Skeletal muscle tissue (tissue), 4 donors: ENCODE results near the gene MOB2. TPM values are rescaled to one million over a fixed set of nuclear protein-coding genes. Genes with fewer than 3 reads are reported as not detected.

ENCODE experiments used
- H3K27ac ChIP-seq: one replicate; pipeline ENCODE4 v1.7.0; 2013; ENCODE audit warnings: mild to moderate bottlenecking, low read depth, low read length, inconsistent platforms
- H3K27me3 ChIP-seq, 3 donors: one replicate each; pipeline ENCODE4 v1.7.0; 2013; ENCODE audit warnings: low read length in 3 of 3; ENCODE audit not compliant: control insufficient read depth in 3 of 3, insufficient read depth in 3 of 3
- H3K36me3 ChIP-seq, 3 donors: one replicate each; pipeline ENCODE4 v1.7.0; 2013; ENCODE audit warnings: low read length in 3 of 3; ENCODE audit not compliant: control insufficient read depth in 3 of 3, insufficient read depth in 3 of 3
- H3K4me1 ChIP-seq, 3 donors: one replicate each; pipeline ENCODE4 v1.7.0; 2013; ENCODE audit warnings: low read length in 3 of 3, mild to moderate bottlenecking in 3 of 3; ENCODE audit not compliant: control insufficient read depth in 3 of 3, insufficient read depth in 3 of 3
- H3K4me3 ChIP-seq, 3 donors: one replicate each; pipeline ENCODE4 v1.7.0; 2013; ENCODE audit warnings: low read length in 3 of 3
- H3K9ac ChIP-seq, 3 donors: one replicate each; pipeline ENCODE4 v1.7.0; 2013; ENCODE audit warnings: low read length in 3 of 3, mild to moderate bottlenecking in 3 of 3, moderate library complexity in 2 of 3, low read depth in 1 of 3
- H3K9me3 ChIP-seq, 3 donors: one replicate each; pipeline ENCODE4 v1.7.0; 2013; ENCODE audit warnings: low read length in 3 of 3; ENCODE audit not compliant: control insufficient read depth in 3 of 3
- total RNA-seq: library from RNA; depleted of rRNA; stranded (reverse); fragments of >200 nt; gene quantifications from one replicate; pipeline ENCODE4 v1.2.3, GENCODE V29; 2014
- donor health status: Osteomylitis.

MOB2 gene
- total RNA-seq, 1 donor from 2014 or later = 18.3 TPM

DNA sequence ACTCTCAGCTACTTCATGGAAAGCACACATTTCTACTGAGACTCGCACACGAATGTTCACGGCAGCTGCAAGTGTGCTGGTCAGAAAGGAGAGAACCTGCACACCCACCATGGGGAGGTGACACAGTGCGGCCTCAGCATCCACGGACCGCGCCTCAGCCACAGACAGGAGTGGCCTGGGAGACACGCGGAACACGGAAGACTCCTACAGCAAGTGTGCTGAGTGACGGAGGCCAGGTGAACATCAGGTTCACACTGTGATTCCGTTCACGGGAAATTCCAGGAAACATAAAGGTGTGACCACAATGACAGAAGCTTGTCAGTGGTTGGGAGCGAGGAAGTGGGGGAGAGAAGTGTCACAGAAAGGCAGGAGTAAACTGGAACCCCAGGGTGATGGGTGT is 13.3 kb upstream of the MOB2 start:
- peaks cover 0 to 2% (median 0%) of the 10 kb centered on the region in 3 donors for H3K9me3 ChIP-seq
- peaks cover 4 to 10% (median 8%) of the 10 kb centered on the region in 3 donors for H3K36me3 ChIP-seq
- H3K4me3 ChIP-seq = no peak overlapping the region
- peaks cover 43 to 57% (median 51%) of the 10 kb centered on the region in 3 donors for H3K4me1 ChIP-seq
- no peaks in the 10 kb centered on the region for H3K27me3 ChIP-seq
- no peak overlapping the region for H3K27ac ChIP-seq
- H3K9ac ChIP-seq = no peak overlapping the region

DNA sequence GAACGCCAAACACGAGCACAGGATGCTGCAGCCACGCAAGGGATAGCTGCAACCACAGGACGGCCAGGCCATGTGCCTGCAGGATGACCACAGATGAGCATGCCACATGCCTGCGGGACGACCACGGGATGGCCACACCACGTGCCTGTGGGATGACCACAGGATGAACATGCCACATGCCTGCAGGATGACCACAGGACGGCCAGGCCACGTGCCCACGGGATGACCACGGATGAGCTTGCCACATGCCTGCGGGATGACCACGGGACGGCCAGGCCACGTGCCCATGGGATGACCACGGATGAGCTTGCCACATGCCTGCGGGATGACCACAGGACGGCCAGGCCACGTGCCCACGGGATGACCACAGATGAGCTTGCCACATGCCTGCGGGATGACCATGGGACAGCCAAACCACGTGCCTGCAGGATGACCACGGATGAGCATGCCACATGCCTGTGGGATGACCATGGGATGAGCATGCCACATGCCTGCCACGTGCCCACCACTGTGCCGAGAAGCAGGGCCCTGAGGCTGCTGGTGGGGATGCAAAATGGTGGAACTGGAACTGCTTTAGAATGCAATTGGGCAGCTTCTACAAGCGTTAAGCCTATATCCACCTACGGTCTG is 12.8 kb upstream of the MOB2 start:
- Histone ChIP-seq H3K27ac (no peak overlapping the region), H3K27me3 (no peaks in the 10 kb centered on the region), H3K9ac (no peak overlapping the region), H3K36me3 (peaks cover 4 to 10% (median 8%) of the 10 kb centered on the region in 3 donors), H3K9me3 (peaks cover 0 to 2% (median 0%) of the 10 kb centered on the region in 3 donors), H3K4me1 (peaks cover 39 to 52% (median 50%) of the 10 kb centered on the region in 3 donors), H3K4me3 (no peak overlapping the region)

DNA sequence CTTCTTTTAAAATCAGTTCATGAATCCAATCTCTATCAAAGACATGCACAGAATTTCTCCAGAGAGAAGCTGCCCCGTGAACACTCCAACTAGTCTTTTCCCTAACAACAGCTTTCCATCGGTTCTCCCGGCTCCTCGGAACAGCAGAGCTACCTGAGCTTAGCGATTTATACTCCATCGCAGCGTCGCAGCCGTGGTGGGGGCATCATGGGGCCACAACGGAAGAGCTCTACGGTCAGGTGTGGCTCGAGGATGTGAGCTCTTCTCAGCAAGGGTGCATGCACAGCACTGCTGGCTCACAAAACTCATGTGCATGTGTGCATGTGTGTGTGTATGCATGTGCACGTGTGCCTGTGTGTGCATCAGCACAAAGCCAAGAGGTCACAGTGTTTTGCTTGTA is 11.7 kb upstream of the MOB2 start:
- Histone ChIP-seq H3K27me3 (no peaks in the 10 kb centered on the region), H3K4me1 (peaks cover 28 to 41% (median 39%) of the 10 kb centered on the region in 3 donors), H3K36me3 (peaks cover 4 to 10% (median 8%) of the 10 kb centered on the region in 3 donors), H3K9ac (no peak overlapping the region), H3K27ac (no peak overlapping the region), H3K4me3 (no peak overlapping the region), H3K9me3 (peaks cover 0 to 2% (median 0%) of the 10 kb centered on the region in 3 donors)

DNA sequence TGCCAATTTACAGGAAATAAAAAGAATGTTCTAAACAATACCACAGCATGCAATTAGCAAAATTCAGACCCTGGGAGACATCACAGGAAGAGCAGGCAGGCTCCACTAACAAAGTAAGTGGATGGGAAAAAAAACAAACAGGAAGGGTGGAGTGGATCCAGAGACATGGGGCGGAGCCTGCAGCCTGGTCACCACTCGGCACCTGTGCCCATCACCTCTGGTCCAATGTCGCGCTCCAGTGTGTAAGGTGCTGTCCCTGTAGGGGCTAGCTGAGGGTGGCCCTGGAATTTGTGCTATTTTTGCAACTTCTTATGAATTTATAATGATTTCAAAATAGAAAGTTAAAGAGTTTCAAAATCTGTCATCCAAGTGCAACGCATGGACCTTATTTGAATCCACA is 11.0 kb upstream of the MOB2 start:
- Histone ChIP-seq H3K4me3 (no peak overlapping the region), H3K27me3 (no peaks in the 10 kb centered on the region), H3K9me3 (peaks cover 0 to 2% (median 0%) of the 10 kb centered on the region in 3 donors), H3K9ac (no peak overlapping the region), H3K4me1 (peaks cover 25 to 34% (median 32%) of the 10 kb centered on the region in 3 donors), H3K36me3 (peaks cover 4 to 10% (median 8%) of the 10 kb centered on the region in 3 donors), H3K27ac (no peak overlapping the region)

DNA sequence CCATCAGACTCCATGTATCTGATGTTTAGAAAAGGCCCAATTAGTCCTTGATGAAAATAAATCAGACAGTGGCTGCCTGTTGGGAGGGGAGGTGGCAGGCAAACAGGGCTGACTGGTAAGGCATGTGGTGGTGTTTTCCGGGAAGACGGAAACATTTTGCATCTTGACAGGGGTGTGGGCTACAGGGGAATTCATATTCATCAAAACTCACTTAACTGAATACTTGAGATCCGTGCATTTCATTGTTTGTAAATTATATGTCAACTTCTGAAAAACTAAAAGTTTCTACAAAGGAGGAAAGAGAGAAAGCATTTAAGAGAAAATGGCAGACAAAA is 10.1 kb upstream of the MOB2 start:
- H3K9me3 ChIP-seq = peaks cover 0 to 2% (median 0%) of the 10 kb centered on the region in 3 donors
- H3K36me3 ChIP-seq = peaks cover 4 to 10% (median 8%) of the 10 kb centered on the region in 3 donors
- H3K27me3 ChIP-seq = no peaks in the 10 kb centered on the region
- no peak overlapping the region for H3K27ac ChIP-seq
- no peak overlapping the region for H3K4me3 ChIP-seq
- H3K4me1 ChIP-seq = peaks cover 17 to 25% (median 23%) of the 10 kb centered on the region in 3 donors
- H3K9ac ChIP-seq = no peak overlapping the region

DNA sequence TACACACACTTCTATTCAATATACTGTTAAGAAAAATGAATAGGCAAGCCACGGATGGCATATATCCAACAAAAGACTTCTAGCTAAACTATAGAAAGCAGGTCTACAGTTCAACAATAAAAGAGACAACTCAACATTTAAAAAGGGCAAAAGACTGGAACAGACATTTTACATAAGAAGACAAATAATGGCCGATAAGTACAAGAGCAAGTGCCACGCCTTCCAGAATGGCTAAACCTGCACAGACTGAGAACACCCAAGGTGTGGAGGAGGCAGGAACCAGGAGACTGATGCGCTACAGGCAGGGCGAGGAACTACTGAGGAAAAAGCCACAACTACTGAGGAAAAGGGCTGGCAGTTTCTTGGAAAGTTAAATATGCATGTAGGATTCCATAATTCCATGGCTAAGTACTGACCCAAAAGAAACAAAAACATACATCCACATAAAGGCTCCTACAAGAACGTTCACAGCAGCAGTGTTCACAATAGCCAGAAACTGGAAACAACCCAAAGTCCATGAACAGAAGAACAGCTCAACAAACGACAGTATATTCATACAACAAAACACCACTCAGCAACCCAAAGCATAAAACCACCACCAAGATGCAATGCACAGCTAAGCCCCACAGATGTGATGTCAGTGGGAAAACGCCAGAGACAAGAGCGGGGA is 9.6 kb upstream of the MOB2 start:
- Histone ChIP-seq H3K4me1 (peaks cover 13 to 20% (median 18%) of the 10 kb centered on the region in 3 donors), H3K9me3 (peaks cover 0 to 2% (median 0%) of the 10 kb centered on the region in 3 donors), H3K4me3 (no peak overlapping the region), H3K27me3 (no peaks in the 10 kb centered on the region), H3K9ac (no peak overlapping the region), H3K36me3 (peaks cover 4 to 10% (median 8%) of the 10 kb centered on the region in 3 donors), H3K27ac (no peak overlapping the region)

DNA sequence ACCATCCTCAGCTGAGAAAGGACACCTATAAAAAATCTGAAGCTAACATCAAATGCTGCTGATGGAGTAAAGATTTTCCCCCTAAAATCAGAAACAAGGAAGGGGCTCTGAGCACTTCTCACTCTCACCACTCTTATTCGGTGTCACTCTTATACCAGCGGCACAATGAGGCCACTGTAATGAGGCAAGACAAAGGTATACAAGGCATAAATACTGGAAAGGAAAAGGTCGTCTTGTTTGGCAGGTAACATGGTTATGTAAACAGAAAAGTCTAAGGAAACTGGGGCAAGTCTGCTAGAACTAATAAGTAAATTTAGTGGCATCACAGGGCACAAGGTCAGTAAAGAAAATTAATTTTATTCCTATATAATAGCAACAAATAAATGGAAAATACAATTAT is 8.1 kb upstream of the MOB2 start:
- Histone ChIP-seq H3K9ac (no peak overlapping the region), H3K27ac (no peak overlapping the region), H3K27me3 (no peaks in the 10 kb centered on the region), H3K4me3 (no peak overlapping the region), H3K4me1 (peaks cover 10 to 13% (median 12%) of the 10 kb centered on the region in 3 donors), H3K36me3 (peaks cover 4 to 6% (median 5%) of the 10 kb centered on the region in 3 donors), H3K9me3 (peaks cover 0 to 2% (median 0%) of the 10 kb centered on the region in 3 donors)

DNA sequence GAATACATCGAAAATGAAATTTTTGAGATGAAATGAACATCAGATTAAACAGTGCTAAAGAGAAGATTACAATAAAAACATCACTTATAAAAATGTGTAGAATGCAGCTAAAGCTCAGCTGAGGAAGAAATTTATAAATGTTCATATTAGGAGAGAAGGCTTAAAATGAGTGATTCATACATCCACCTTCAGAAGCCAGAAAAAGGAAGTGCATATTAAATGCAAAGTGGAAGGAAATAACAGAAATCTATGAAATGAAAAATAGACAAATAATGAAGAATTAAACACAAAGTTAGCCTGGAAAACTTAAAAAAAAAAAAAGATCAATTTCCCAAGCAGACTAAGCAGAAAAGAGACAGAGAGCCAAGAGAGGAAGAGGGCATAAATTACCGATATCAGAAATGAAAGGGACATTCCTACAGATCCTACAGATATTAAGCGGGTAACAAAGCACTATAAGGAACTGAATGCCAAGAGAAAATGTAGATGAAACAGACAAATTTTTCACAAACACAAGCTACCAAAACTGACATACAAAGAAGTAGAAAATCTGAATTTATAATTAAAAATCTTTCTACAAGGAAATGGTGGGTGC is 7.2 kb upstream of the MOB2 start:
- Histone ChIP-seq H3K9ac (no peak overlapping the region), H3K27ac (no peak overlapping the region), H3K27me3 (no peaks in the 10 kb centered on the region), H3K9me3 (no peaks in the 10 kb centered on the region), H3K4me3 (no peak overlapping the region), H3K36me3 (no peaks in the 10 kb centered on the region), H3K4me1 (peaks cover 10 to 19% (median 15%) of the 10 kb centered on the region in 3 donors)

DNA sequence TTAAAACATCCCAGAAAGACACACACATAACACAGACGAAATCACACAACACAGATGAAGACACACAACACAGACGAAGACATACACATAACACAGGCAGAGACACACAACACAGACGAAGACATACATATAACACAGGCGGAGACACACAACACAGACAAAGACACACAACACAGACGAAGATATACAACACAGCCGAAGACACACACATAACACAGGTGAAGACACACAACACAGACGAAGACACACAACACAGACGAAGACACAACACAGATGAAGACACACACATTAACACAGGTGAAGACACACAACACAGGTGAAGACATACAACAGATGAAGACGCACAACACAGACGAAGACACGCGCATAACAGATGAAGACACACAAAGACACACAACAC is 4.8 kb upstream of the MOB2 start:
- Histone ChIP-seq H3K9me3 (no peaks in the 10 kb centered on the region), H3K27me3 (no peaks in the 10 kb centered on the region), H3K27ac (no peak overlapping the region), H3K4me3 (no peak overlapping the region), H3K4me1 (peaks cover 21 to 32% (median 25%) of the 10 kb centered on the region in 3 donors), H3K9ac (no peak overlapping the region), H3K36me3 (no peaks in the 10 kb centered on the region)

DNA sequence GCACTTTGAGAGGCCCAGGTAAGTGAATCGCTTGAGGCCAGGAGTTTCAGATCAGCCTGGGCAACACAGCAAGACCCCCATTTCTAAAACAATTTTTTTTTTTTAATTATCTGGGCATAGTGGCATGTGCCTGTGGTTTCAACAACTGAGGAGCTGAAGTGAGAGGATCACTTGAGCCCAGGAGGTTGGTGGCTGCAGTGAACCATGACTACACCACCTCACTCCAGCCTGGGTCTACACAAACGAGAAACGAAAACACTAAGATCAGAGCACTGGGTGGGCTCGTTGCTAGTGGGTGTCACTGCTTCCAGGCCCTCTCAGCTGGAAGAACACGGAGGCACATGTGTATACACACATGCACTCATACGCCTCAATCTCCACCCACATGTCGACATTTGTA is 4.1 kb upstream of the MOB2 start:
- no peak overlapping the region for H3K27ac ChIP-seq
- H3K9me3 ChIP-seq = no peaks in the 10 kb centered on the region
- no peaks in the 10 kb centered on the region for H3K27me3 ChIP-seq
- no peak overlapping the region for H3K9ac ChIP-seq
- H3K4me1 ChIP-seq = peaks cover 28 to 39% (median 32%) of the 10 kb centered on the region in 3 donors
- H3K36me3 ChIP-seq = no peaks in the 10 kb centered on the region
- H3K4me3 ChIP-seq = no peak overlapping the region
